ENCODE results near the gene DNAJB4. TPM values are rescaled to one million over a fixed set of nuclear protein-coding genes. Genes with fewer than 3 reads are reported as not detected.

DNAJB4 gene
- total and polyA plus RNA-seq, 2 of the 8 experiments (the other 6 are each of a cell fraction or from before 2014, with no cell fraction given) = 6.6 to 21.8 TPM

GRCh38 chr1:77987919-77988318 is 16.8 kb upstream of the DNAJB4 start (continued):
- no peak for TF ChIP-seq CHD7 (IDR thresholded peaks at IDR 0.05; ENCODE audit: insufficient replicate concordance, low read length)
- no peak for TF ChIP-seq MAFK (IDR thresholded peaks at IDR 0.05; ENCODE audit: low read depth, low read length)
- no peak for TF ChIP-seq ASH2L (IDR thresholded peaks at IDR 0.05; ENCODE audit: low read length)
- no peak for TF ChIP-seq SRF (IDR thresholded peaks at IDR 0.05; ENCODE audit: low read depth, low read length)
- no peak for TF ChIP-seq SAP30 (IDR thresholded peaks at IDR 0.05; ENCODE audit: insufficient read depth, insufficient replicate concordance, low read length)
- TF ChIP-seq ZNF274 (IDR thresholded peaks at IDR 0.05; ENCODE audit: borderline replicate concordance, extremely low read depth, low read length) = no peak
- TF ChIP-seq SP4 (IDR thresholded peaks at IDR 0.05; ENCODE audit: low read length) = no peak
- no peak for TF ChIP-seq SIX5 (IDR thresholded peaks at IDR 0.05; ENCODE audit: low read depth, low read length)
- TF ChIP-seq SIRT6 (IDR thresholded peaks at IDR 0.05; ENCODE audit: low read length) = no peak
- TF ChIP-seq CBX8 (IDR thresholded peaks at IDR 0.05; ENCODE audit: borderline replicate concordance, low read depth, low read length) = no peak
- no peak for TF ChIP-seq TBP (IDR thresholded peaks at IDR 0.05; ENCODE audit: low read depth, low read length)
- TF ChIP-seq CHD1 (IDR thresholded peaks at IDR 0.05; ENCODE audit: low read depth, low read length) = no peak
- TF ChIP-seq GABPA (IDR thresholded peaks at IDR 0.05; ENCODE audit: borderline replicate concordance, insufficient read depth, low read length) = no peak
